Measurements from ENCODE around the gene NEB. TPM values are rescaled to one million over a fixed set of nuclear protein-coding genes. Genes with fewer than 3 reads are reported as not detected.

The NEB gene
- polyA plus RNA-seq, 1 of the 3 experiments (the other 2 are of a cell fraction): 0.02 TPM

DNA sequence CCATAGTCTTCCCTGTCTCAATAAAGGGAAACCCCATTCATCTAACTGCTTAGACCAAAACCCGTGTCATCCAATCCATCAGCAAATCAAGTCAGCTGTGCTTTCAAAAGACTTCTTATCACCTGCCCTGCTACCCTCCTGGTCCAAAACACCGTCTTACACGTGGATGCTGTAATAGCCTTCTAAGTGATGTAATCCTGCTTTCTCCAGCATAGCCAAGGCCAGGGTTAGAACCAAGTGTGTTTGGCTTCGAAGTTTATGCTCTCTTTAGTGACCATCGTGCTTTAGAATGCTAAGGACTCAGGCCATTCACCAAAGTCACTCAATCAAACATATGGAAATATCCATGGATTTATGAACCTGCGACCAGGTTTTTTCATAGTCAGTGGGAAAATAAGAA lies 25.5 kb downstream of the NEB start:
- H4K20me1 ChIP-seq (ENCODE audit: insufficient read depth): no peaks in the 10 kb centered on the region
- DNase-seq: no peak
- no peak overlapping the region for H3K4me2 ChIP-seq
- no peaks in the 10 kb centered on the region for H3K9me2 ChIP-seq
- no peaks in the 10 kb centered on the region for H3K27me3 ChIP-seq (ENCODE audit: insufficient read depth)
- no peaks in the 10 kb centered on the region for H3K36me3 ChIP-seq (replicated peaks in 1 of 2; ENCODE audit: control insufficient read depth in 1 of 2, insufficient read depth in 2 of 2, low read length in 1 of 2)
- H2AFZ ChIP-seq (ENCODE audit: low read depth): no peak overlapping the region
- CTCF ChIA-PET: no interaction called here
- no peak overlapping the region for H3K9ac ChIP-seq
- POLR2A ChIA-PET: no interaction called here
- no peaks in the 10 kb centered on the region for H3K79me2 ChIP-seq (ENCODE audit: insufficient read depth)
- H3K4me3 ChIP-seq (ENCODE audit: low read depth in 2 of 2, low read length in 1 of 2): no peak overlapping the region
- TF ChIP-seq MAX (IDR thresholded peaks at IDR 0.05; ENCODE audit: low read depth) (no peak), YY1 (IDR thresholded peaks at IDR 0.05; ENCODE audit: low read depth) (no peak), MEF2A (IDR thresholded peaks at IDR 0.05; ENCODE audit: borderline replicate concordance, low read depth) (no peak), PBX3 (IDR thresholded peaks at IDR 0.05) (no peak), RAD21 (IDR thresholded peaks at IDR 0.05; ENCODE audit: low read length) (no peak), RFX5 (IDR thresholded peaks at IDR 0.05; ENCODE audit: low read length) (no peak), FOXM1 (IDR thresholded peaks at IDR 0.05; ENCODE audit: low read depth) (no peak), EP300 (IDR thresholded peaks at IDR 0.05; ENCODE audit: borderline replicate concordance in 1 of 2, low read depth in 1 of 2, low read length in 1 of 2) (no peak), CHD2 (IDR thresholded peaks at IDR 0.05; ENCODE audit: low read length, partially characterized antibody) (no peak), RCOR1 (IDR thresholded peaks at IDR 0.05; ENCODE audit: low read length) (no peak), FOSL2 (IDR thresholded peaks at IDR 0.05; ENCODE audit: borderline replicate concordance, low read depth) (no peak), ELF1 (IDR thresholded peaks at IDR 0.05) (no peak), RXRA (IDR thresholded peaks at IDR 0.05; ENCODE audit: borderline replicate concordance, low read depth) (no peak), CTCF (IDR thresholded peaks at IDR 0.05) (no peak)
- TF ChIP-seq, protein P1, sequence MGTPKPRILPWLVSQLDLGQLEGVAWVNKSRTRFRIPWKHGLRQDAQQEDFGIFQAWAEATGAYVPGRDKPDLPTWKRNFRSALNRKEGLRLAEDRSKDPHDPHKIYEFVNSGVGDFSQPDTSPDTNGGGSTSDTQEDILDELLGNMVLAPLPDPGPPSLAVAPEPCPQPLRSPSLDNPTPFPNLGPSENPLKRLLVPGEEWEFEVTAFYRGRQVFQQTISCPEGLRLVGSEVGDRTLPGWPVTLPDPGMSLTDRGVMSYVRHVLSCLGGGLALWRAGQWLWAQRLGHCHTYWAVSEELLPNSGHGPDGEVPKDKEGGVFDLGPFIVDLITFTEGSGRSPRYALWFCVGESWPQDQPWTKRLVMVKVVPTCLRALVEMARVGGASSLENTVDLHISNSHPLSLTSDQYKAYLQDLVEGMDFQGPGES (IDR thresholded peaks at IDR 0.05; ENCODE audit: low read depth, low read length): no peak
- TF ChIP-seq, protein P2, sequence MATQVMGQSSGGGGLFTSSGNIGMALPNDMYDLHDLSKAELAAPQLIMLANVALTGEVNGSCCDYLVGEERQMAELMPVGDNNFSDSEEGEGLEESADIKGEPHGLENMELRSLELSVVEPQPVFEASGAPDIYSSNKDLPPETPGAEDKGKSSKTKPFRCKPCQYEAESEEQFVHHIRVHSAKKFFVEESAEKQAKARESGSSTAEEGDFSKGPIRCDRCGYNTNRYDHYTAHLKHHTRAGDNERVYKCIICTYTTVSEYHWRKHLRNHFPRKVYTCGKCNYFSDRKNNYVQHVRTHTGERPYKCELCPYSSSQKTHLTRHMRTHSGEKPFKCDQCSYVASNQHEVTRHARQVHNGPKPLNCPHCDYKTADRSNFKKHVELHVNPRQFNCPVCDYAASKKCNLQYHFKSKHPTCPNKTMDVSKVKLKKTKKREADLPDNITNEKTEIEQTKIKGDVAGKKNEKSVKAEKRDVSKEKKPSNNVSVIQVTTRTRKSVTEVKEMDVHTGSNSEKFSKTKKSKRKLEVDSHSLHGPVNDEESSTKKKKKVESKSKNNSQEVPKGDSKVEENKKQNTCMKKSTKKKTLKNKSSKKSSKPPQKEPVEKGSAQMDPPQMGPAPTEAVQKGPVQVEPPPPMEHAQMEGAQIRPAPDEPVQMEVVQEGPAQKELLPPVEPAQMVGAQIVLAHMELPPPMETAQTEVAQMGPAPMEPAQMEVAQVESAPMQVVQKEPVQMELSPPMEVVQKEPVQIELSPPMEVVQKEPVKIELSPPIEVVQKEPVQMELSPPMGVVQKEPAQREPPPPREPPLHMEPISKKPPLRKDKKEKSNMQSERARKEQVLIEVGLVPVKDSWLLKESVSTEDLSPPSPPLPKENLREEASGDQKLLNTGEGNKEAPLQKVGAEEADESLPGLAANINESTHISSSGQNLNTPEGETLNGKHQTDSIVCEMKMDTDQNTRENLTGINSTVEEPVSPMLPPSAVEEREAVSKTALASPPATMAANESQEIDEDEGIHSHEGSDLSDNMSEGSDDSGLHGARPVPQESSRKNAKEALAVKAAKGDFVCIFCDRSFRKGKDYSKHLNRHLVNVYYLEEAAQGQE (IDR thresholded peaks at IDR 0.05; ENCODE audit: low read depth, low read length): no peak
- TF ChIP-seq, protein P3, sequence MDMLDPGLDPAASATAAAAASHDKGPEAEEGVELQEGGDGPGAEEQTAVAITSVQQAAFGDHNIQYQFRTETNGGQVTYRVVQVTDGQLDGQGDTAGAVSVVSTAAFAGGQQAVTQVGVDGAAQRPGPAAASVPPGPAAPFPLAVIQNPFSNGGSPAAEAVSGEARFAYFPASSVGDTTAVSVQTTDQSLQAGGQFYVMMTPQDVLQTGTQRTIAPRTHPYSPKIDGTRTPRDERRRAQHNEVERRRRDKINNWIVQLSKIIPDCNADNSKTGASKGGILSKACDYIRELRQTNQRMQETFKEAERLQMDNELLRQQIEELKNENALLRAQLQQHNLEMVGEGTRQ (IDR thresholded peaks at IDR 0.05; ENCODE audit: borderline replicate concordance, low read depth, low read length): no peak
- 27% methylated on average over 6 of the region's 6 CpGs for WGBS (ENCODE audit: low lambda C conversion rate)
- H3K9me3 ChIP-seq: no peaks in the 10 kb centered on the region
- H3K4me1 ChIP-seq (ENCODE audit: control insufficient read depth in 1 of 2, insufficient read depth in 2 of 2, low read depth in 1 of 2, low read length in 1 of 2): no peaks in the 10 kb centered on the region
- no peaks in the 10 kb centered on the region for H3F3A ChIP-seq (replicated peaks; ENCODE audit: insufficient read depth)
- H3K27ac ChIP-seq (ENCODE audit: low read depth in 2 of 2, low read length in 1 of 2): no peak overlapping the region

All from SK-N-SH (cell line).